Measurements from ENCODE around the gene MARCHF11.

Gene MARCHF11

GRCh38 chr5:16131878-16132277, 47.7 kb downstream of the MARCHF11 start:
- DNase-seq = no peak

GRCh38 chr5:16128944-16129343, 50.6 kb downstream of the MARCHF11 start:
- no peak for DNase-seq

DNA sequence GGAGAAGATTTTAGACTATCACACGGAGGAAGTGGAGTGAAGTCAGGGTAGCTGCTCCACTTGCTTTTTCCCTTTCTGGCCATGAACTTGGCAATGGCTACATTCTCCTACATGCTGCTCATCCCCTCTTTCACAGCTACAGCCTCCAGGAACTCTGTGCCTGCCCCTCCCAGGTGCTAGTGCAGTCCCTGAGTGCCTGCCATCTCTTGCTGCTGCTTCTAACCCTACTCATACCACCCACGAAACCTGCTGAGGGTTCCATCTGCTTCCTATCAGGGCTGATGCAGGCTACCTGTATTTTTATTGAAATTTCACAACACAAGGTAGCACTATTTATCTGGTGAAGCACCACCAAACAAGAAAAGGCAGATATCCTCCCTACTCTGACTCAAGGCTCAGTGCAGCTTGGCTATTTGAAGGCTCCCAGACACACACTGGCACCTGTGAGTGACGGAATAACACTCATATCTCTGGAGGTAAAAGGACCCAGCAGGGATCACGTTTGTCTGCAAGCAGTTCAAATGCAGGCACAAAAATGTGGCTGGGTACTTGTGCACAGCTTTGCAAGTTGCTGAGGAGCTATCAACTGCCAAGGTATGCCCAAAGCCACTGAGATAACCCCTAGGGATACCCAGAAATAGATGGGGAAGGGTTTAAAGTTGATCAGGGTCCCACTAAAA, 51.6 kb downstream of the MARCHF11 start:
- no peak for DNase-seq

DNA sequence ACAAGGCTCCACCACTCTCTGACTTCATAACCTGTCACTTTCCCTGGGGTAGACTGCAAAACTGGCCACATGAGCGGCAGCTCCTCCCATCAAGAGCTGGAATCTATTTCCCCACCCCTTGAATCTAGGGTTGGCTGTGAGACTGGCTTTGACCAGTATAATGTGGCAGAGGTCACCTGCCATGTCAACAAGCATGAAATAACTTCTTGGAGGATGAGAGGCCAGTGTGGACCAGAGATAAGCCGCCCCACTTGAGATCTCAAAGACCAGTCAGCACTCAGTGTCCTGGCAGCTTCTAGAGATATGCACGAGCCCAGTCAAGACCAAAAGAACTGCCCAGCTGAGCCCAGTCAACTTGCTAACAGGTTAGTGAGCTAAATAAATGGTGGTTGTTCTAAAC, 59.0 kb downstream of the MARCHF11 start:
- DNase-seq = no peak

DNA sequence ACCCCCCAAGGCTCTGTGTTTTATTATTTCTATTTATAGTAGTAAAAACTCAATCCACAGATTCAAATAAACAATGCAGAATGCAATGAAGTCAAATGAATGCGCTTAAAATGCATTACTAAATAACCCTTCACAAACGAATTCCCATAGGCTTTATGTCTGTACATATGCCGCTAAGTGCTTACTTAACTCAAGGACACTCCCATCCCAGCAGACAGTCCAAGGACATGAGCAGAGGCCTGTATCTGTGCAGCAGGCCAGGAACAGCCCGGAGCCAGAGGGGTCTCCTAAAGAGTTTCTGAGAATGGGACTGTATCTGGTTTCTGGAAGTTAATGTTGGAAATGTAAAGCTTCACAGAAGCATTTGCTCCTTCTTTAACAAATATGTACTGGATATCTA, 59.8 kb downstream of the MARCHF11 start:
- DNase-seq = no peak

GRCh38 chr5:16115140-16115539, 64.5 kb downstream of the MARCHF11 start:
- no peak for DNase-seq

DNA sequence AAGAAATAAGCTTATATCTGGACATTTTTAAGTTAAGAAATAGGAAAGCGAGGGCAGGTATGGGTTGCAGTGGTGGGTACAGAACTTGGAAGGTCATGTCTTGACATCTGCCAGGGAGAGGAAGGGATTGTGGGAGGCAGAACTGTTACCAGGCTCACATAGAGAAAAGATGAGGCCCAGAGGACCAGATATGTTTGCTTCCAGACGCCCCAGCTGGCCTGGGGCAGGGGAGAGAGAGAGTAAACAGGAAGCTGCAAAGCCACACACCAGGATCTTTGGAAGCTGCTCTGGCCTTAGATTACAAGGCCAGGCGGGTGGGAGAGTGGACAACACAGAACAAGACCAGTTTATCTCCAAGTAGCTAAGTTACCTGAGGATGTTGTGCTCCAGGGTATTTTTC, 71.2 kb downstream of the MARCHF11 start:
- DNase-seq = no peak

DNA sequence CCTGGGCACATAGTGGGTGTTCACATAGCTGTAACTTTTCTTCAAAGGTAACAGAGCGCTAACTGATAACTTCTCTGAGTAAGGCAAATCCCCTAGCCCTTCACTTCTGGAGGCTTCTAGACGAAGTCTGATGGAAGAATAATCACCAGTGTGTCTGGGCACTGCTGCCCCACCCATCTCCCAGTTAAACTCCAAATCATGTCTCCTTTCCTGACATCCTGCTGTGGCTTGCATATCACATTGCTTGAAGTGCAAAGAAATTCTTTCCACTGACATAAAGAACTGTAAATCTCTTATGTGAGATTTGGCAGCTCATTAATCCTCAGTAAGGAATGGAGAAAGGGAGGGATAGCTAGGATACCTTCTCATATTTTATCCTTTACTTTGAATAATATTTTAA, 74.6 kb downstream of the MARCHF11 start:
- no peak for DNase-seq

DNA sequence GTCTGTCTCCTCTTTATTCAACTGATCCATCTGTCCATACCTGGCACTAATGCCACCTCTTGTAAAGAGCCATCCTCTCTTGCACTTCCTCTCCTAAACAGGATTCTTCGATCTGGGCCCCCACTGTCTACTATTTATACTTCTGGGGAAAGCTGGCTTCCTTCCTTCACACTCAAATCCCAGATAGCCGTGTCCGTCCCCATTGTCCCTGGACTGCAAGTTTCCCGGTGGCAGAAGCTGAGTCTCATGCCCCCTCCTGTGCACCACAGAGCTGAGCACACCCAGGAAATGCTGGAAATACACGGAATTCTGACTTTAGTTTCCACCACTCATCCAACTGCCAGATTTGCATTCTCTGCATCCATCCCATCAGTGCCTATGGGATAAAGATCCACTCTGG, 84.0 kb downstream of the MARCHF11 start:
- DNase-seq = no peak

DNA sequence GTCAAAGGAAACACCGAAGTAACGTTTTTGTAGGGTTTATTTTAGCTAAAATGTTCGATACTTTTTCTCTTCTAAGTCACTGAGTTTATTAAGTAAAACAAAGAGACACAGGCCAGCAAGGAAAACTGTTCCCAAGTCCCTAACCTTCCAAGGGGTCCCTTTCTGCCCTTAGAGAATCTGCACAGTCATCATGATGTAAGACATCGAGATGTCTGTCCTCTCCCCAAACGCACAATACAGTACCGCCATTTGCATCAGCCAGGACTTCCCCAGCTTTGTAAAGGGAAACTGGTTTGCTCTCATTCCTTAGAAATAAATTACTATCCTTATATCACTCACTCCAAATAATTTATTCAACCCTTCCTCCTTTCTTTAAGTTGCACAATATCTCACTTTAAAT, 89.3 kb downstream of the MARCHF11 start:
- DNase-seq = no peak

DNA sequence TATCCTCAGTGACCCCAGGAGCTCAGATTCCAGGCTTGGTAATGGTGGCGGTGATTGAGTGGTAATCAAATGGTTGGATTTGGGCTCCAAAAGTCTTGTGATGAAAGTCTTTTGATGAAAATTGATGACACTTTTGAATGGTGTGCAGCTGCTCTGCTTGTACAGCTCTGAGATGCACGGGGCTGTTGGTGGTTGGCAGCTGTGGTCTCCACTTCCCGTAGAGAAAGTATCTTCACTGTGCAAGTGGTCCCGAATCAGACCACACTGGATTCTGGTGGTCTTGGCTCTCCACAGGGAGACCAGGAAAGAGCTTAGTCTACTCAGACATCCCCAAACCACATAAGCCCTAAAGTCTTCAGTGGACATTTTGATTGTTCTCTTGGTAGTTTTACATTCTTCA, 96.6 kb downstream of the MARCHF11 start:
- DNase-seq = no peak

GRCh38 chr5:16082053-16082452, 97.5 kb downstream of the MARCHF11 start:
- no peak for DNase-seq

DNA sequence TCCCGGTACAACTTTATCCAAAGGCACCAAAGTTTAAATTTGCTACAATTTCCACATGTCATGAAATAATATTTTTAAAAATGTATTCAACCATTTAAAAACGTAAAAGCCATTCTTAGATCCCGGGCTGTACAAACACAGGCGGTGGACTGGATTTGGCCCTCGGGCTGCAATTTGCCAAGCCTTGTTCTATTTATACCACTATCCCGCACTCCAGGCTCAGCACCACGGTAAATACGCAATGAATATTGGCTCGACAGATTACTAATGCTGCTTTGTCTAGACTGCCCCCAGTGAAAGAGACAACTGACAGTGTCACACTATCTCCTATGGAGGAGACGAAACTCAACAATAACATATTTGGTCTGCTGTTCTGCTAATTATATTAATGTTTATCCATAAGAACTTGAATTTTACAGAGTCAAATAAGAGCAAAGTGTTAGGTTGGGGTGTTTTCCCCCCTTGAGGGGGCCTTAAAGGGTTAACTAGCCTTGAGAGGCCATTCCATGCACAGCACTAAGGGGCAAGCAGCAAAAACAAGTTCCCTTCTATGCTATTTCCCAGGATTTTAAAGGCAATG, 98.1 kb downstream of the MARCHF11 start:
- DNase-seq = no peak

GRCh38 chr5:16076657-16077056, 102.9 kb downstream of the MARCHF11 start:
- no peak for DNase-seq

DNA sequence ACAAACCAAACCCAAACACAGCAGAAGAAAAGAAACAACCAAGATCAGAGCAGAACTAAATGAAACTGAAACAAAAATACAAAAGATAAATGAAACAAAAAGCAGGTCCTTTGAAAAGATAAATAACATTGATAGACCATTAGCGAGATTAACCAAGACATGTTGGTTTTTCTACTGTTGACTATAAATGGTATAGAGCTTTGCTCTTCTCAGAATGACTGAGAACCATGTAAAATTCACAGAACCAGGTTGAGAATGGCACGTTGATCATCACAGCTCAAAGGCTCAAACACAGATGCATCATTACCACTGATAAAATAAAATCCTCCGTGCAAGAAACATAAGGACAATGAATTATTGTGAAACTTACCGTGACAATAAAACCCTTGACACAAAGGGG, 105.2 kb downstream of the MARCHF11 start:
- no peak for DNase-seq

DNA sequence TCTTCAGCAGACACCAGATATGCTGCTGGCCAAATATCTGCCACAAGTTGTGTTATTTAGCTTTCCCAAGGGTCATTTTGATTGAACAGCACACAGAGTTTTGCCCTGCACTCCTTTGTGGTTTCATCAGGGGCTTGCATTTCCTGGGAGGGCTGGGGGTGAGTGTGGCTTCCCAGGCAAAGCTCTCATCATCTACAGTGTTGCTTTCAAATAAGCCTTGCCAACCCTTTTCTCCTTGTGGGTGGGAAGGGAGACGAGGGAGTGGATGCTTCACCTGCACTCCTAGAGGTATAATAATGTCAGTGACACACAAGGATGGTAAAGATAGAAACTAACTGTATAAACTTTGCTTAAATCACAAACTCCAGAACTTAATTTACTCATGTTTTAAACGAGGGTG, 107.0 kb downstream of the MARCHF11 start:
- no peak for DNase-seq

GRCh38 chr5:16067415-16067814, 112.2 kb downstream of the MARCHF11 start:
- DNase-seq = no peak

- DNase-seq = no peak
These were observed 112.8 kb downstream of the MARCHF11 start for GRCh38 chr5:16066810-16067209.

GRCh38 chr5:16066320-16066719, 113.3 kb downstream of the MARCHF11 start:
- no peak for DNase-seq

DNA sequence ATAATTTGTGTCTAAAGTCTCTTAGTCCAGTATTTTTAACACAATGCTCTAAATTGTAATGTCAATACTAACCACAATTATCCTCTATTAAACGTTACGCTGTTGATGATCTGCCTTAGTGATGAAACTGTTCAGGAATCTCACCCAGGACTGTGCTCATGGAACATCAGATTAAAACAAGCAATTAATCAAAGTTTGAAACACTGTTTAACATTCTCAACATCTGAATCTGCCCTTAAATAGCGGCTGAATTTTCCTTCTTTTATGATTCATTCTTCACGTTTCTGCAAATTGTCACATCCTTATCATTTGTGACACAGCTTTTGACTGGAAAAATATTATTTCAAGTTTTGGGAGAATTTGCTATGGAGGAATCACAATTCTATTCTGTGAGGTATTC, 113.8 kb downstream of the MARCHF11 start:
- no peak for DNase-seq

GRCh38 chr5:16064135-16064893, 115.3 kb downstream of the MARCHF11 start:
- no peak for DNase-seq

GRCh38 chr5:16061163-16061562, 118.4 kb downstream of the MARCHF11 start:
- no peak for DNase-seq

DNA sequence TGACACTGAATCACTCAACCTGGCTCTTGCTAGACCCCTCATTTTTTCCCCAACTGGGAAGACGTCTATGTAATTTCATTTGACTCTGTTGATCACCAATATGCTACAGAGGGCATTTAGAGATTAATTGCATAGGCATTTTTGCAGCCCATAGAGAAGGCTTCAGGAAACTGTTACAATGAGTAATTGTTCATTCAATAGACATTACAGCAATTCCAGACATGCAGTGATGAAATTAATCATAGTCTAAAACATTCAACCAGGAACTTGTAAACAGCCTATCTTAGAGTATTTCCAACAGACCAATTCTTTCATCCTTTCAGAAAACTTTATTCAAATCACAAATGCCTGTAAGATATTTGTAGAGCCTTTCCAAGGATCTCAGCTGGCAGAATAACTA, 122.3 kb downstream of the MARCHF11 start:
- DNase-seq = no peak

- DNase-seq = no peak
These were observed 128.3 kb downstream of the MARCHF11 start for GRCh38 chr5:16051246-16051755.
